Kidney epithelial cell (primary cell): ENCODE results near the gene SERTM2. TPM values are rescaled to one million over a fixed set of nuclear protein-coding genes. Genes with fewer than 3 reads are reported as not detected.

Experiments
- DNase-seq: peaks from one replicate; pipeline ENCODE4 v3.0.0-alpha.2; 2010; ENCODE audit warnings: low read depth
- H3K27me3 ChIP-seq: 2 replicates; pipeline ENCODE4 v1.6.0; 2011; ENCODE audit warnings: low read length; ENCODE audit not compliant: control insufficient read depth, insufficient read depth
- H3K36me3 ChIP-seq: 2 replicates; pipeline ENCODE4 v1.5.1; 2011; ENCODE audit warnings: low read length; ENCODE audit not compliant: control insufficient read depth, insufficient read depth
- H3K4me3 ChIP-seq: 2 replicates; pipeline ENCODE4 v1.5.1; 2011; ENCODE audit warnings: low read depth, mild to moderate bottlenecking, control low read depth, low read length
- CTCF ChIP-seq: IDR thresholded peaks from 2 replicates; pipeline ENCODE4 v1.5.1; 2011; ENCODE audit warnings: mild to moderate bottlenecking, moderate library complexity, low read length, control low read depth, inconsistent platforms; ENCODE audit not compliant: insufficient read depth, poor library complexity, severe bottlenecking
- total RNA-seq: library from RNA; depleted of rRNA; stranded (reverse); fragments of >200 nt; gene quantifications from 2 replicates; pipeline ENCODE4 v1.2.3, GENCODE V29; 2015

SERTM2 gene
- total RNA-seq, 1 donor from 2014 or later: not detected

DNA sequence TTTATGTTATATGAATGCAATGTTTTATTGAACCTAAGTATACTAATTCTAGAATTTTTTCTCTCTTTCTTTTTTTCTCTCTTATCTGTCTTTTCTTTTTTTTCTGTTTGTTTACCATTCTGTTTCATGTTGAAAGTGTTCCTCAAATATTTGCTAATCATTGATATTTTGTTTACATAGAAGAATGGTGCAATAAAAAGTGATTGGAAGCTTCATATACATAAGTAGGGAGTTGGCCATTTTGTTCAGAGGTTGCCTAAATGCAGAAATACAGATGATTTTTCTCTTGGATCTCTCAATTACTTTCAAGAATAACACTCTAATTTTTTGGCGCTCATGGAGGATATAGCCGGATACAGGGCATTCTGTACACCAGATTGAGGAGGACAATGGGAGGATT lies 5.7 kb upstream of the SERTM2 start:
- Histone ChIP-seq H3K27me3 (no peaks in the 10 kb centered on the region), H3K4me3 (no peak overlapping the region), H3K36me3 (no peaks in the 10 kb centered on the region)
- no peak for DNase-seq
- no peak for TF ChIP-seq CTCF

GRCh38 chrX:111506826-111507225 lies 4.6 kb upstream of the SERTM2 start:
- no peaks in the 10 kb centered on the region for H3K27me3 ChIP-seq
- TF ChIP-seq CTCF: no peak
- no peak for DNase-seq
- no peaks in the 10 kb centered on the region for H3K36me3 ChIP-seq
- no peak overlapping the region for H3K4me3 ChIP-seq

GRCh38 chrX:111507933-111508332 lies 3.5 kb upstream of the SERTM2 start:
- H3K4me3 ChIP-seq: no peak overlapping the region
- no peaks in the 10 kb centered on the region for H3K36me3 ChIP-seq
- no peaks in the 10 kb centered on the region for H3K27me3 ChIP-seq
- peak; percentile 32 for DNase-seq
- TF ChIP-seq CTCF: no peak

DNA sequence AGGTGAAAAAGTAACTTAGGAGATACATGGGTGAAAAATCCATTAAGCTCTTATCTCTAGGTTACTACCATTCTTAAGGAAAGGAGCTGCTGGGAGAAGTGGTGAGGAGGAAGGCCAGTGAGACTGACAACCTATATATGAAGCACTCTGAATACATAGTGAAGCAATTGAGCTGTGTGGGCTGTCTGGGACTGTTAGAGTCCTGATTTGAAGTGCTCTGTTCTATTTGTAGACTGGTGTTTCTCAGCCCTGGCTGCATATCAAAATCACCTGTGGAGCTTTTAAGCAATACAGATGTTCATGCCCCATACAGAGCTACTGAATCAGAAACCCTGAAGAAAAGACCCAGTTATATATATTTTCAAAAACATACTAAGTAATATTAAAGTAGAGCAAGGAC lies 3.9 kb downstream of the SERTM2 start:
- TF ChIP-seq CTCF: no peak
- no peaks in the 10 kb centered on the region for H3K27me3 ChIP-seq
- DNase-seq: no peak
- H3K36me3 ChIP-seq: no peaks in the 10 kb centered on the region
- H3K4me3 ChIP-seq: no peak overlapping the region

GRCh38 chrX:111518667-111519066 lies 7.2 kb downstream of the SERTM2 start:
- TF ChIP-seq CTCF: no peak
- H3K4me3 ChIP-seq: no peak overlapping the region

GRCh38 chrX:111519215-111519614 lies 7.8 kb downstream of the SERTM2 start:
- no peaks in the 10 kb centered on the region for H3K36me3 ChIP-seq
- peak; percentile 42 for DNase-seq
- H3K27me3 ChIP-seq: peaks cover 2% of the 10 kb centered on the region
- no peak overlapping the region for H3K4me3 ChIP-seq
- no peak for TF ChIP-seq CTCF

More at GRCh38 chrX:111518667-111519066, 7.2 kb downstream of the SERTM2 start:
- no peak for DNase-seq
- Histone ChIP-seq H3K36me3 (no peaks in the 10 kb centered on the region), H3K27me3 (peaks cover 2% of the 10 kb centered on the region)
